Neutrophil (primary cell): ENCODE data around the gene KCNQ4.

Experiments used
- H3K27ac ChIP-seq: fragments of 200-600 bp; sonication (generic); 2 replicates; pipeline ENCODE4 v1.5.1; 2016; ENCODE audit warnings: mild to moderate bottlenecking, moderate library complexity
- H3K27me3 ChIP-seq: fragments of 200-600 bp; sonication (generic); 2 replicates; pipeline ENCODE4 v1.6.0; 2016; ENCODE audit warnings: mild to moderate bottlenecking
- H3K36me3 ChIP-seq: fragments of 200-600 bp; sonication (generic); 2 replicates; pipeline ENCODE4 v1.5.1; 2017
- H3K4me1 ChIP-seq, 2 experiments: fragments of 200-600 bp in 1 of 2; sonication (generic) in 1 of 2; 1 replicate in 1 of 2; 2 replicates in 1 of 2; pipeline versions ENCODE4 v1.5.1 to v1.6.1; 2013 to 2016; ENCODE audit warnings: low read depth in 1 of 2, low read length in 1 of 2, mild to moderate bottlenecking in 1 of 2, moderate library complexity in 1 of 2; ENCODE audit not compliant: control insufficient read depth in 1 of 2, insufficient read depth in 1 of 2
- H3K4me3 ChIP-seq, 2 experiments: fragments of 200-600 bp in 1 of 2; sonication (generic) in 1 of 2; 1 replicate in 1 of 2; 2 replicates in 1 of 2; pipeline ENCODE4 v1.5.1; 2013 to 2016; ENCODE audit warnings: low read depth in 1 of 2, low read length in 1 of 2, mild to moderate bottlenecking in 1 of 2, moderate library complexity in 1 of 2
- H3K9me3 ChIP-seq: fragments of 200-600 bp; sonication (generic); 2 replicates; pipeline ENCODE4 v1.5.1; 2016
- TF ChIP-seq, protein P1 (sequence below): fragments of 200-600 bp; sonication (generic); IDR thresholded peaks from 2 replicates; pipeline ENCODE4 v1.5.1; 2016; ENCODE audit warnings: antibody characterized with exemption

KCNQ4 gene

DNA sequence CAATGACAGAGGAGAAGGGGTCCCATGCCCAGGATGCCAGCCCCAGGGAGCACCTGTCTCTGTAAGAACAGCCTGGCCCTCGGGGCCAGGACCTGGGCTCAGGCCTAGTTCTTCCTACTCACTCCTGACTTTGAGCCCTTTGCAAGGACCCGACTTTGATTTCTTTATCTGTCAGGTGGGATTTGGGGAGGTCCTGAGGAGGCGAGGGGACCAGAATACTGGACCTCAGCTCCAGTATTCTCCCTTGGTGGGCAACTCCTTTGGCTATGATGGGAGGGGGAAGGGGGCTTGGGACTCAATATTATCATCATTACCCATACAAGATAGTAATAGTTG is 18.1 kb downstream of the KCNQ4 start:
- TF ChIP-seq, protein P1, sequence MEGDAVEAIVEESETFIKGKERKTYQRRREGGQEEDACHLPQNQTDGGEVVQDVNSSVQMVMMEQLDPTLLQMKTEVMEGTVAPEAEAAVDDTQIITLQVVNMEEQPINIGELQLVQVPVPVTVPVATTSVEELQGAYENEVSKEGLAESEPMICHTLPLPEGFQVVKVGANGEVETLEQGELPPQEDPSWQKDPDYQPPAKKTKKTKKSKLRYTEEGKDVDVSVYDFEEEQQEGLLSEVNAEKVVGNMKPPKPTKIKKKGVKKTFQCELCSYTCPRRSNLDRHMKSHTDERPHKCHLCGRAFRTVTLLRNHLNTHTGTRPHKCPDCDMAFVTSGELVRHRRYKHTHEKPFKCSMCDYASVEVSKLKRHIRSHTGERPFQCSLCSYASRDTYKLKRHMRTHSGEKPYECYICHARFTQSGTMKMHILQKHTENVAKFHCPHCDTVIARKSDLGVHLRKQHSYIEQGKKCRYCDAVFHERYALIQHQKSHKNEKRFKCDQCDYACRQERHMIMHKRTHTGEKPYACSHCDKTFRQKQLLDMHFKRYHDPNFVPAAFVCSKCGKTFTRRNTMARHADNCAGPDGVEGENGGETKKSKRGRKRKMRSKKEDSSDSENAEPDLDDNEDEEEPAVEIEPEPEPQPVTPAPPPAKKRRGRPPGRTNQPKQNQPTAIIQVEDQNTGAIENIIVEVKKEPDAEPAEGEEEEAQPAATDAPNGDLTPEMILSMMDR, result no peak
- Histone ChIP-seq H3K36me3 (no peaks in the 10 kb centered on the region), H3K4me3 (peak overlapping the region; percentile 67 to 74), H3K27me3 (peaks cover 42% of the 10 kb centered on the region), H3K4me1 (peaks cover 17 to 22% of the 10 kb centered on the region in 2 experiments), H3K9me3 (no peaks in the 10 kb centered on the region), H3K27ac (no peak overlapping the region)

DNA sequence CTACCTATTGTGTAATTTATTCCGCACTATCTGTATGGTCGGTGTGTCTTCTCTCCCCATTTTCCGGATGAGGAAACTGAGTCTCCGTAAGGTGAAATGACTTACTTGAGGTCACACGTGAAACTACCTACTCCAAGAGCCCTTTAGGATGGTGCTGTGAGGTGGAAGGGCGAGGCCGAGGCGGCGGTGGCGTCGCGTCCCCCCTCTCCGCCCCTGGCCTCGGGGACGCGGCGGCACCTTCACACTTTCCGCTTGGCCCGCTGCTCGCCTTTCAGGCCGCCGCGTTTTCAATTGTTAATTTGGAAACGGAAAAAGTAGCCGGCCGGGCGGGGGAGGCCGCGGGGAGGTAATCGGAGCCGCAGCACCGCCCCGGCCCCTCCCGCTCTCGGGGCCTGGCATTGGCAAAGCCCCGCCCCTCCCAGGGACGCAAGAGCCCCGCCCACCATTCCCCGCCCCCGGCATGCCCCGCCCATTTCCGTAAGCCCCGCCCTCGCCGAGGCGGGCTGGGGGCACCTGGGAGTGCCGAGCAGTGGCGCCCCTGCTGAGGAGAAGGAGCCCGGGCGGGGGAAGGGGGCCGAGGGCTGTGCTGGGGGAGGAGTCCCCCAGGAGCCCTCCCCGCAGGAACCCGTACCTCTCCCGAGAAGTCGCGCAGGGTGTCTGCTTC is 18.6 kb downstream of the KCNQ4 start:
- Histone ChIP-seq H3K4me1 (peaks cover 14 to 19% of the 10 kb centered on the region in 2 experiments), H3K9me3 (no peaks in the 10 kb centered on the region), H3K4me3 (peak overlapping the region; percentile 67 to 74), H3K27me3 (peaks cover 42% of the 10 kb centered on the region), H3K27ac (no peak overlapping the region), H3K36me3 (no peaks in the 10 kb centered on the region)
- TF ChIP-seq, protein P1, result peak; percentile 9

DNA sequence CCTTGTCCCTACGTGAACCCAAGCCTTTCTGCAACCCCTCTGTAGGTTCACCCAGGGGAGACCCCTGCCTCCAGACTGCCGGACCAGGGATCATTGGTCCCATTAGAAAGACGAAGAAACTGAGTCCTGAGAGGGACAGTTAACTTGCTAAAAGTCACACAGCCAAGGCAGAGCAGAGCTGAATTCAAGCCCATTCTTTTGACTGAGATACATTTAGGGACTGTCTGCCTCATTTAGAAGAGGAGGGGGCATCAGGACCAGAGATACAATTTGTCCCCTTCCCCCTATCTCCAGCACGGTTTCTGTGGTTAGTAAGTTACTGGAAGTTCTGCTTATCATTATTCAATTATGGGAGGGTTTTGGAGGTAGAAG is 19.1 kb downstream of the KCNQ4 start:
- H3K36me3 ChIP-seq, result no peaks in the 10 kb centered on the region
- peaks cover 9 to 14% of the 10 kb centered on the region in 2 experiments for H3K4me1 ChIP-seq
- TF ChIP-seq, protein P1, result no peak
- peaks cover 42% of the 10 kb centered on the region for H3K27me3 ChIP-seq
- H3K27ac ChIP-seq, result peak overlapping the region; percentile 27
- H3K9me3 ChIP-seq, result no peaks in the 10 kb centered on the region
- peak overlapping the region; percentile 67 to 74 for H3K4me3 ChIP-seq

DNA sequence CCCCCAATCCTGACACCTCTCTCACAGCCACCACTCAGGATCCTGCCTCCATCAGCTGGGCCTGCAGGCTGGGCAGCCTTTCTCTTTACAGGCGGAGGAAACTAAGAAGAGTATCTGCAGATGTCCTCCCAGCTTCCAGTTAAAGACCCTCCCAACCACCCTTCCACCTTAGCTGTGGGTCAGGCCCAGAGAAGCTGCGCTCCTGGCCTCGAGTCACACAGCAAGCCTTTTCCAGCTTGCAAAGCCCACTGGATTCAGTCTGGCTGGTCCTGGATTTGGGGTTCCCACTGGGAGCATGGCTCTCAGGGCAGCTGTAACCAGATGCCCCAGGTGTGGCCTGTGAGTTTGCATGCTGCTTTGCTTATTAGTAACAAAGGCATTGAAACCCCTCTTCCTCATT is 19.9 kb downstream of the KCNQ4 start:
- Histone ChIP-seq H3K9me3 (no peaks in the 10 kb centered on the region), H3K27me3 (peaks cover 42% of the 10 kb centered on the region), H3K4me3 (no peak overlapping the region), H3K27ac (no peak overlapping the region), H3K36me3 (no peaks in the 10 kb centered on the region), H3K4me1 (peaks cover 8 to 12% of the 10 kb centered on the region in 2 experiments)
- TF ChIP-seq, protein P1, result no peak

DNA sequence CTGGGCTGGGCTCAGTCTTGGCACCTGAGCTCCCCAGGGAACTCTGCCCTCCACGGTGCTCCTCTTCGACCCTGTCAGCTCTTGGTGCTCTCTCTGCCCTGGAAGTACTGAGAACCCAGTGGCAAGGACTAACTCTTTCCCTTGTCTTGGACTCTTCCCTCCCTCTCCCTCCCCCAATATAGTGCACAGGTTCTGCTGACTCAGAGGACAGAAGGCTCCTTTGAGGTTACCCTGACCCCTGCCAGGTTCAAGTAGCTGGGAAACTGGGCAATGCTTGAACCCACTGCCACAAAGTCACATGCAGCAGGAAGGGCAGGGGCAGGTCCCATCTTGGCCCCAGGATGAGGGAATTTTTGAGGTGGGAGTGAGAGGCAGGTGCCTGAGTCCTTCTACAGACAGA is 20.3 kb downstream of the KCNQ4 start:
- H3K27ac ChIP-seq, result no peak overlapping the region
- no peaks in the 10 kb centered on the region for H3K36me3 ChIP-seq
- no peaks in the 10 kb centered on the region for H3K9me3 ChIP-seq
- H3K4me1 ChIP-seq, result peaks cover 8 to 12% of the 10 kb centered on the region in 2 experiments
- no peak overlapping the region for H3K4me3 ChIP-seq
- peaks cover 42% of the 10 kb centered on the region for H3K27me3 ChIP-seq
- TF ChIP-seq, protein P1, result no peak
